ENCODE measurements around the gene PPP2R5D. TPM values are rescaled to one million over a fixed set of nuclear protein-coding genes. Genes with fewer than 3 reads are reported as not detected.
A peak's percentile ranks its signal among the peaks of the same experiment; 100 is the strongest.
"Not testable (repeated sequence)": the region's sequence is repeated elsewhere in the genome, so short reads cannot be mapped to it uniquely, and the experiment has no call there.

The PPP2R5D gene
- total RNA-seq, 5 donors from 2014 or later (not counting 1 experiment from before 2014, with no cell fraction given): 27.8 to 35.1 (median 33.3) TPM

DNA sequence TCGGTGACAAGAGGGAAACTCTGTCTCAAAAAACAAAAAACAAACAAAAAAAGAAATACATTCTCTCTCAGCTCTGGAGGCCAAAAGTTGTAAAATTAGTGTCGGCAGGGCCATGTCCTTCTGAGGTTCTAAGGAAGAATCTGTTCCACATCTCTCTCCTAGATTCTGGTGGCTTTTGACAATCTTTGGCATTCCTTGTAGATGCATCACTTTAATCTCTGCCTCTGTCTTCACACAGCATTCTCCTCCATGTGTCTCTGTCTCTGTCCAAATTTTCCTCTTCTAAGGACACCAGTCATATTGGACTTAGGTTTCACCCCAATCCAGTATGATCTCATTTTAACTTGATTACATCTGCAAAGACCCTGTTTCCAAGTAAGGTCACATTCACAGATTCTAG, 9.1 kb downstream of the PPP2R5D start:
- H3K27ac Mint-ChIP-seq: peak overlapping the region in 1 of 2 donors; percentile 0
- H3K4me3 Mint-ChIP-seq: no peak overlapping the region
- DNase-seq (no peak), ATAC-seq (replicated peaks in 1 of 4) (no peak)
- H3K9me3 Mint-ChIP-seq: no peaks in the 10 kb centered on the region
- no peaks in the 10 kb centered on the region for H3K27me3 Mint-ChIP-seq
- 100% methylated on average over 1 of the region's 2 CpGs for whole genome bisulfite sequencing (ENCODE audit: insufficient coverage)
- Histone ChIP-seq H3K36me3 (ENCODE audit: control insufficient read depth in 2 of 2, extremely low read depth in 1 of 2, insufficient read depth in 1 of 2, low read length in 1 of 2) (peaks cover 7 to 29% of the 10 kb centered on the region in 2 donors), H3K4me3 (ENCODE audit: control insufficient read depth in 1 of 2, extremely low read depth in 1 of 2, low read length in 1 of 2) (no peak overlapping the region), H3K27me3 (replicated peaks in 1 of 2; ENCODE audit: control insufficient read depth in 2 of 2, extremely low read depth in 1 of 2, insufficient read depth in 2 of 2, low read length in 1 of 2) (no peaks in the 10 kb centered on the region), H3K27ac (ENCODE audit: low read length) (no peak overlapping the region), H3K9me3 (no peaks in the 10 kb centered on the region), H3K4me1 (ENCODE audit: control insufficient read depth in 1 of 2, extremely low read depth in 1 of 2, insufficient read depth in 2 of 2, low read length in 2 of 2) (no peaks in the 10 kb centered on the region)
- CTCF ChIA-PET: interaction anchor here in 1 of 2 donors (1.5 kb wide), 1 partner anchor 8 kb away, joined by 3 read pairs; no protein-coding TSS in a partner anchor
- H3K4me1 Mint-ChIP-seq: peaks cover 14 to 22% (median 19%) of the 10 kb centered on the region in 3 donors
- peaks cover 28% of the 10 kb centered on the region for H3K36me3 Mint-ChIP-seq
- POLR2A ChIA-PET: interaction anchor here in 1 of 2 donors (0.7 kb wide), 1 partner anchor 10 kb away, joined by 4 read pairs; no protein-coding TSS in a partner anchor

DNA sequence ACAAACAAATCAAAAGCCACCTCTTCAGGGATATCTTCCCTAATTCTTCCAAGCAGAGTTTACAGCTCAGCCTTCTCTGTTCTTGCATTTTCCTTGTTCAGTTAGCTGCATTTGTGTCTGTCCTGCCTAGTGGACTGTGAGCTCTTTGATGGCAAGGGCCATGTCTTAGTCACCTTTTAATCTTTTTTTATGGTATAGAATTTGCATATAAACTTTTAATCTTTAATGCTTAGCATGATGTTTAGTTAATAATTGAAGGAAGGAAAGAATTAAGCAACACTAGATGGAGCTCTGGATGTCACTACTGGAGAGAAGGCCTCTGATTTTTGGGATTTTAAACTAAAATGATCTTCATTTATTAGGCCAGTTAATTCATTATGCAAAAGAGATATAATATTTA, 12.1 kb downstream of the PPP2R5D start:
- H3K36me3 ChIP-seq (ENCODE audit: control insufficient read depth in 2 of 2, extremely low read depth in 1 of 2, insufficient read depth in 1 of 2, low read length in 1 of 2): peaks cover 0 to 3% of the 10 kb centered on the region in 2 donors
- H3K9me3 ChIP-seq: no peaks in the 10 kb centered on the region
- no peaks in the 10 kb centered on the region for H3K27me3 ChIP-seq (replicated peaks in 1 of 2; ENCODE audit: control insufficient read depth in 2 of 2, extremely low read depth in 1 of 2, insufficient read depth in 2 of 2, low read length in 1 of 2)
- Mint-ChIP-seq H3K4me3 (no peak overlapping the region), H3K4me1 (peaks cover 4 to 10% (median 5%) of the 10 kb centered on the region in 3 donors), H3K36me3 (peaks cover 7% of the 10 kb centered on the region), H3K9me3 (no peaks in the 10 kb centered on the region), H3K27me3 (no peaks in the 10 kb centered on the region), H3K27ac (peak overlapping the region in 1 of 2 donors; percentile 41)
- DNase-seq (no peak), ATAC-seq (replicated peaks in 1 of 4) (no peak)
- CTCF ChIA-PET: no interaction called here
- no peaks in the 10 kb centered on the region for H3K4me1 ChIP-seq (ENCODE audit: control insufficient read depth in 1 of 2, extremely low read depth in 1 of 2, insufficient read depth in 2 of 2, low read length in 2 of 2)
- no peak overlapping the region for H3K4me3 ChIP-seq (ENCODE audit: control insufficient read depth in 1 of 2, extremely low read depth in 1 of 2, low read length in 1 of 2)
- no peak overlapping the region for H3K27ac ChIP-seq (ENCODE audit: low read length)
- POLR2A ChIA-PET: interaction anchor here (0.7 kb wide), 3 partner anchors 27 to 740 kb away, joined by 3 to 5 read pairs (median 4); no protein-coding TSS in a partner anchor

DNA sequence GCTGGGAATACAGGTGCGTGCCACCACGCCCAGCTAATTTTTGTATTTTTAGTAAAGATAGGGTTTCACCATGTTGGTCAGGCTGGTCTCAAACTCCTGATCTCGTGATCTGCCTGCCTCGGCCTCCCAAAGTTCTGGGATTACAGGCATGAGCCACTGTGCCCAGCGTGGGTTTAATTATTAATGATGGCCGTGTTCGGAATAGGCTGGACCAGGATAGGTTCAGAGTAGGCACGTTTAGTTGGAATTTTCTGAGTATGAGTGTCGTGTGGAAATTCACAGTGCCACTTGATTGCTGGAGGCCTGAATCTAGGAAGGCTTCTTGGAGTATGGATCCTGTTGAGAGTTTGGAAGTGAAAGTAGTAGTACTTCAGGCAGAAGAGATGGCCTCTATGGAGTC, 13.8 kb downstream of the PPP2R5D start:
- H3K9me3 Mint-ChIP-seq; ATAC-seq (replicated peaks in 1 of 4); POLR2A ChIA-PET; H3K4me3 Mint-ChIP-seq; CTCF ChIA-PET; H3K9me3 ChIP-seq; H3K4me1 ChIP-seq (ENCODE audit: control insufficient read depth in 1 of 2, extremely low read depth in 1 of 2, insufficient read depth in 2 of 2, low read length in 2 of 2); H3K4me3 ChIP-seq (ENCODE audit: control insufficient read depth in 1 of 2, extremely low read depth in 1 of 2, low read length in 1 of 2); H3K27ac Mint-ChIP-seq; H3K27me3 Mint-ChIP-seq; H3K36me3 ChIP-seq (ENCODE audit: control insufficient read depth in 2 of 2, extremely low read depth in 1 of 2, insufficient read depth in 1 of 2, low read length in 1 of 2); DNase-seq; H3K27me3 ChIP-seq (replicated peaks in 1 of 2; ENCODE audit: control insufficient read depth in 2 of 2, extremely low read depth in 1 of 2, insufficient read depth in 2 of 2, low read length in 1 of 2); H3K36me3 Mint-ChIP-seq; H3K27ac ChIP-seq (ENCODE audit: low read length): not testable (repeated sequence)
- 97% methylated on average over 6 of the region's 9 CpGs for WGBS (ENCODE audit: insufficient coverage)
- H3K4me1 Mint-ChIP-seq: peaks cover 4 to 10% (median 5%) of the 10 kb centered on the region in 3 donors

DNA sequence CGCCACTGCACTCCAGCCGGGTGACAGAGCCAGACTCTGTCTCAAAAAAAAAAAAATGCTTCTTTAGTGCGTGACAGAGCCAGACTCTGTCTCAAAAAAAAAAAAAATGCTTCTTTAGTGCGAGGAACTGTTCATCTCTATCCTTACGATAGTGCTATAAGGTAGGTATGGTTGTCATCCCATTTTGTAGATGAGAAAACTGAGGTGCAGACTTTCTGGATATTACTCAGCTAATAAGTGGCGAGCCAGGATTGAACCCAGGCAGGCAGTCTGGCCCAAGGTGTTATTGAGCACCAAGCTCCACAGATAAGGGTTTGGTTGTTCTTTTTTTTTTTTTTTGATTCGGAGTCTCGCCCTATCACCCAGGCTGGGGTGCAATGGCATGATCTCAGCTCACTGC, 17.5 kb downstream of the PPP2R5D start:
- 88% methylated on average over 3 of the region's 8 CpGs for WGBS (ENCODE audit: insufficient coverage)
- no peak for ATAC-seq (replicated peaks in 1 of 4)
- peaks cover 5% of the 10 kb centered on the region for H3K36me3 Mint-ChIP-seq
- Histone ChIP-seq H3K36me3 (ENCODE audit: control insufficient read depth in 2 of 2, extremely low read depth in 1 of 2, insufficient read depth in 1 of 2, low read length in 1 of 2) (peaks cover 2 to 18% of the 10 kb centered on the region in 2 donors), H3K4me1 (ENCODE audit: control insufficient read depth in 1 of 2, extremely low read depth in 1 of 2, insufficient read depth in 2 of 2, low read length in 2 of 2) (no peaks in the 10 kb centered on the region), H3K9me3 (no peaks in the 10 kb centered on the region), H3K4me3 (ENCODE audit: control insufficient read depth in 1 of 2, extremely low read depth in 1 of 2, low read length in 1 of 2) (no peak overlapping the region), H3K27ac (ENCODE audit: low read length) (no peak overlapping the region), H3K27me3 (replicated peaks in 1 of 2; ENCODE audit: control insufficient read depth in 2 of 2, extremely low read depth in 1 of 2, insufficient read depth in 2 of 2, low read length in 1 of 2) (no peaks in the 10 kb centered on the region)
- DNase-seq: no peak
- ChIA-PET POLR2A (interaction anchor here in 1 of 2 donors (0.7 kb wide), 2 partner anchors 17 to 97 kb away, joined by 4 to 10 read pairs; no protein-coding TSS in a partner anchor), CTCF (interaction anchor here in 1 of 2 donors (0.7 kb wide), 1 partner anchor 246 kb away, joined by 4 read pairs; no protein-coding TSS in a partner anchor)
- no peaks in the 10 kb centered on the region for H3K27me3 Mint-ChIP-seq
- H3K27ac Mint-ChIP-seq: no peak overlapping the region
- H3K4me1 Mint-ChIP-seq: peaks cover 0 to 2% (median 0%) of the 10 kb centered on the region in 3 donors
- H3K4me3 Mint-ChIP-seq: no peak overlapping the region
- H3K9me3 Mint-ChIP-seq: no peaks in the 10 kb centered on the region

DNA sequence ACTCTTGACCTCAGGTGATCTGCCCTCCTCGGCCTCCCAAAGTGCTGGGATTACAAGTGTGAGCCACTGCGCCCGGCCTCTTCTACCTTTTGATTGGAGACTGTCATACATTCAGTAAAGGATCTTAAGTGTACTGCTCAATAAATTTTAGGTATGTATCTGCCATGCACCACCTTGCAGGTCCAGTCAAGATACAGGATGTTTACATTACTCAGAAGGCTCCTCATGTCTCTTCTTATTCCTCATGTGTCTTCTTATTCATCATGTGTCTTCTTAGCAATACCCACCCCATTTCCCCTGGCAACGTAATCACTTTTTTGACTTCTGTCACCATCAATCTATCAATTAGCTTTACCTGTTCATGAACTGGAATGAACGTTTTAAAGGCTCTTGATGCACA, 21.5 kb downstream of the PPP2R5D start:
- Mint-ChIP-seq H3K27me3 (no peaks in the 10 kb centered on the region), H3K4me3 (no peak overlapping the region), H3K4me1 (peaks cover 0 to 4% (median 3%) of the 10 kb centered on the region in 3 donors), H3K36me3 (peaks cover 24% of the 10 kb centered on the region), H3K27ac (no peak overlapping the region), H3K9me3 (no peaks in the 10 kb centered on the region)
- H3K27ac ChIP-seq (ENCODE audit: low read length): no peak overlapping the region
- peaks cover 12 to 56% of the 10 kb centered on the region in 2 donors for H3K36me3 ChIP-seq (ENCODE audit: control insufficient read depth in 2 of 2, extremely low read depth in 1 of 2, insufficient read depth in 1 of 2, low read length in 1 of 2)
- no peak for DNase-seq
- no peak for ATAC-seq (replicated peaks in 1 of 4)
- POLR2A ChIA-PET: no interaction called here
- CTCF ChIA-PET: no interaction called here
- no peaks in the 10 kb centered on the region for H3K27me3 ChIP-seq (replicated peaks in 1 of 2; ENCODE audit: control insufficient read depth in 2 of 2, extremely low read depth in 1 of 2, insufficient read depth in 2 of 2, low read length in 1 of 2)
- H3K4me3 ChIP-seq (ENCODE audit: control insufficient read depth in 1 of 2, extremely low read depth in 1 of 2, low read length in 1 of 2): no peak overlapping the region
- H3K4me1 ChIP-seq (ENCODE audit: control insufficient read depth in 1 of 2, extremely low read depth in 1 of 2, insufficient read depth in 2 of 2, low read length in 2 of 2): no peaks in the 10 kb centered on the region
- WGBS (ENCODE audit: insufficient coverage): 100% methylated on average over 2 of the region's 5 CpGs
- no peaks in the 10 kb centered on the region for H3K9me3 ChIP-seq

DNA sequence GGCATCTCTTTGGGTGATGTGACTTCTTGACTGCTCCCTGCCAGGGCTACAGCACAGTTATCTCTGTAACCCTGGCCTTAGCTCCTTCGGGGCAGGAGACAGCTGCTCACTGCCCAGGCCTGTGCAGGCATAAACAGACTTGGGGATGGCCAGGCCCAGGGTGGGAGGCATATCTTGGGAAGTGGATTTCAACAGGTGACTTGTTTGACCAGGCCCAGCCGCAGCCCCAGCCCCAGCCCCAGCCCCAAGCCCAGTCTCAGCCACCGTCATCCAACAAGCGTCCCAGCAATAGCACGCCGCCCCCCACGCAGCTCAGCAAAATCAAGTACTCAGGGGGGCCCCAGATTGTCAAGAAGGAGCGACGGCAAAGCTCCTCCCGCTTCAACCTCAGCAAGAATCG, 21.9 kb downstream of the PPP2R5D start:
- CTCF ChIA-PET: no interaction called here
- H3K36me3 Mint-ChIP-seq: peaks cover 24% of the 10 kb centered on the region
- H3K27ac Mint-ChIP-seq: no peak overlapping the region
- over 99% methylated on average over 9 of the region's 11 CpGs for WGBS (ENCODE audit: insufficient coverage)
- H3K27ac ChIP-seq (ENCODE audit: low read length): no peak overlapping the region
- ATAC-seq (replicated peaks in 1 of 4): no peak
- H3K9me3 ChIP-seq: no peaks in the 10 kb centered on the region
- no peak for DNase-seq
- H3K36me3 ChIP-seq (ENCODE audit: control insufficient read depth in 2 of 2, extremely low read depth in 1 of 2, insufficient read depth in 1 of 2, low read length in 1 of 2): peaks cover 12 to 60% of the 10 kb centered on the region in 2 donors
- H3K27me3 Mint-ChIP-seq: no peaks in the 10 kb centered on the region
- peaks cover under 1 to 6% (median 5%) of the 10 kb centered on the region in 3 donors for H3K4me1 Mint-ChIP-seq
- no peaks in the 10 kb centered on the region for H3K27me3 ChIP-seq (replicated peaks in 1 of 2; ENCODE audit: control insufficient read depth in 2 of 2, extremely low read depth in 1 of 2, insufficient read depth in 2 of 2, low read length in 1 of 2)
- H3K4me1 ChIP-seq (ENCODE audit: control insufficient read depth in 1 of 2, extremely low read depth in 1 of 2, insufficient read depth in 2 of 2, low read length in 2 of 2): no peaks in the 10 kb centered on the region
- no peaks in the 10 kb centered on the region for H3K9me3 Mint-ChIP-seq
- no peak overlapping the region for H3K4me3 ChIP-seq (ENCODE audit: control insufficient read depth in 1 of 2, extremely low read depth in 1 of 2, low read length in 1 of 2)
- no peak overlapping the region for H3K4me3 Mint-ChIP-seq
- POLR2A ChIA-PET: no interaction called here

Data from T-cell (primary cell).